K562 (cell line): Measurements from ENCODE around the gene ARHGAP8. TPM values are rescaled to one million over a fixed set of nuclear protein-coding genes. Genes with fewer than 3 reads are reported as not detected.

Experiments used
- ATAC-seq: fragments of 200-7000 bp; cut with Tn5 transposase; 3 replicates; pipeline ENCODE4 v1.9.1; 2020; ENCODE audit warnings: moderate library complexity
- BruUV-seq: library from RNA; stranded (reverse); fragments of 400-500 nt; replicated peaks from 2 replicates; lab custom pipeline; 2021; lab: Mats Ljungman, UMichigan
- CTCF ChIA-PET: fragments of 300-600 bp; formaldehyde crosslinking; extraction: SDS; loops from one replicate; lab custom pipeline; 2021; ENCODE audit warnings: low intra/inter-chr PET ratio; lab: Yijun Ruan, JAX
- POLR2A ChIA-PET: fragments of 300-600, 350-650 bp; sonication (Branson Sonifier 250); formaldehyde crosslinking; extraction: SDS; loops from one replicate; lab custom pipeline; 2021; ENCODE audit warnings: antibody characterized with exemption, inconsistent platforms; lab: Yijun Ruan, JAX
- DNase-seq, 4 experiments: peaks; one replicate each; pipeline versions ENCODE4 v3.0.0 to v3.0.0-alpha.2; 2011 to 2018; ENCODE audit warnings: low spot score in 3 of 4, mixed read lengths in 3 of 4; ENCODE audit errors: extremely low read depth in 1 of 4
- FAIRE-seq: peaks from 2 replicates; lab custom pipeline; 2011; peaks lifted over from hg19 to GRCh38; lab: Jason Lieb, UNC
- H2AFZ ChIP-seq: 2 replicates; pipeline ENCODE4 v1.6.0; 2011; ENCODE audit warnings: low read depth, low read length, control low read depth, inconsistent platforms
- H3K27ac ChIP-seq: fragments of 200-600 bp; 3 replicates; pipeline ENCODE4 v1.8.0; 2011; ENCODE audit warnings: low read depth, mild to moderate bottlenecking, control low read depth, inconsistent platforms, low read length, moderate library complexity, mixed read lengths; ENCODE audit errors: extremely low read depth
- H3K27me3 ChIP-seq, 2 experiments: fragments of 300-600 bp in 1 of 2; 2 replicates in 1 of 2; 3 replicates in 1 of 2; pipeline versions ENCODE4 v1.6.0 to v1.8.0; 2011; ENCODE audit warnings: inconsistent platforms in 2 of 2, low read length in 2 of 2, mild to moderate bottlenecking in 1 of 2, mixed read lengths in 1 of 2, moderate library complexity in 1 of 2; ENCODE audit not compliant: control insufficient read depth in 2 of 2, insufficient read depth in 2 of 2
- H3K36me3 ChIP-seq: fragments of 300-600 bp; 3 replicates; pipeline ENCODE4 v1.8.0; 2011; ENCODE audit warnings: mild to moderate bottlenecking, low read length, inconsistent platforms; ENCODE audit not compliant: control insufficient read depth, insufficient read depth
- H3K4me1 ChIP-seq, 2 experiments: fragments of 200-600 bp in 1 of 2; replicated peaks in 1 of 2; 2 replicates in 1 of 2; 3 replicates in 1 of 2; pipeline versions ENCODE4 v1.5.1 to v1.8.0; 2011; ENCODE audit warnings: inconsistent platforms in 2 of 2, low read length in 2 of 2, mild to moderate bottlenecking in 1 of 2, mixed read lengths in 1 of 2, moderate library complexity in 1 of 2; ENCODE audit not compliant: control insufficient read depth in 2 of 2, insufficient read depth in 2 of 2
- H3K4me2 ChIP-seq: 2 replicates; pipeline ENCODE4 v1.6.1; 2011; ENCODE audit warnings: low read length, control low read depth, inconsistent platforms, mixed read lengths; ENCODE audit not compliant: insufficient read depth
- H3K4me3 ChIP-seq: fragments of 200-600 bp; sonication (generic), shearing (Covaris generic); 2 replicates; pipeline ENCODE4 v1.5.1; 2016; ENCODE audit warnings: control low read depth, inconsistent platforms
- H3K79me2 ChIP-seq: fragments of 200-600 bp; 3 replicates; pipeline ENCODE4 v1.8.0; 2011; ENCODE audit warnings: low read length, inconsistent platforms; ENCODE audit not compliant: control insufficient read depth, insufficient read depth
- H3K9ac ChIP-seq, 2 experiments: 2 replicates each; pipeline versions ENCODE4 v1.6.0 to v1.6.1; 2011; ENCODE audit warnings: low read depth in 2 of 2, low read length in 2 of 2, control low read depth in 1 of 2, inconsistent platforms in 1 of 2, mild to moderate bottlenecking in 1 of 2, mixed read lengths in 1 of 2; ENCODE audit not compliant: insufficient read depth in 1 of 2
- H3K9me1 ChIP-seq: one replicate; pipeline ENCODE4 v1.6.0; 2011; ENCODE audit warnings: inconsistent platforms, mild to moderate bottlenecking, low read length, moderate library complexity; ENCODE audit not compliant: control insufficient read depth, insufficient read depth
- H3K9me3 ChIP-seq: replicated peaks from 2 replicates; pipeline ENCODE4 v1.5.1; 2011; ENCODE audit warnings: low read depth, low read length, inconsistent platforms; ENCODE audit not compliant: control insufficient read depth, insufficient read depth
- H4K20me1 ChIP-seq: replicated peaks from 2 replicates; pipeline ENCODE4 v1.6.1; 2011; ENCODE audit warnings: low read length, inconsistent platforms, mixed read lengths; ENCODE audit not compliant: control insufficient read depth, insufficient read depth
- CCNT2 ChIP-seq: IDR thresholded peaks from 2 replicates; pipeline ENCODE4 v1.6.1; 2011; ENCODE audit warnings: borderline replicate concordance, low read depth, mild to moderate bottlenecking, moderate library complexity, mixed read lengths, low read length; ENCODE audit not compliant: insufficient read length; ENCODE audit errors: extremely low read depth
- CTBP1 ChIP-seq: fragments of 450-650 bp; IDR thresholded peaks from 2 replicates; pipeline ENCODE4 v1.6.1; 2016; ENCODE audit warnings: borderline replicate concordance
- GATAD2B ChIP-seq: fragments of 450-650 bp; IDR thresholded peaks from 2 replicates; pipeline ENCODE4 v1.6.1; 2017; ENCODE audit warnings: mild to moderate bottlenecking, borderline replicate concordance
- HEY1 ChIP-seq: fragments of 250-450 bp; sonication (Bioruptor Pico); IDR thresholded peaks from 2 replicates; pipeline ENCODE4 v1.5.0; 2020; ENCODE audit warnings: mild to moderate bottlenecking, moderate library complexity, borderline replicate concordance
- JUNB ChIP-seq: fragments of 450-650 bp; formaldehyde crosslinking; conservative IDR thresholded peaks from 2 replicates; pipeline ENCODE4 v1.4.0; 2020; ENCODE audit warnings: mild to moderate bottlenecking
- KAT8 ChIP-seq: fragments of 450-650 bp; IDR thresholded peaks from 2 replicates; pipeline ENCODE4 v1.6.1; 2016; ENCODE audit warnings: low read depth, mild to moderate bottlenecking
- RBM25 ChIP-seq: fragments of 200-400 bp; formaldehyde crosslinking; IDR thresholded peaks from 2 replicates; pipeline ENCODE4 v1.6.1; 2018; ENCODE audit warnings: low read length, low read depth, moderate library complexity; ENCODE audit not compliant: severe bottlenecking
- SMARCA4 ChIP-seq: fragments of 450-650 bp; IDR thresholded peaks from 2 replicates; pipeline ENCODE4 v1.6.1; 2016
- ZBED1 ChIP-seq: IDR thresholded peaks from 2 replicates; pipeline ENCODE4 v1.6.1; 2014
- WGBS: fragments of 100-300 bp; shearing (Covaris generic); methylation state at CpG from one replicate; pipeline ENCODE4 v1.1.6; 2016; ENCODE audit warnings: low coverage, mixed read lengths; ENCODE audit not compliant: insufficient coverage; ENCODE audit errors: missing lambda C conversion rate; 5-methylcytosine and 5-hydroxymethylcytosine counted together
- in situ Hi-C: fragments of 300-500 bp; cut with MboI; formaldehyde crosslinking; loops from 4 replicates; pipeline ENCODE4 v1.15.0; 2018; ENCODE audit warnings: inconsistent platforms, mixed read lengths
- intact Hi-C: fragments of 100-400 bp; cut with micrococcal nuclease; formaldehyde crosslinking; loops from 2 replicates; pipeline ENCODE4 v1.14.2; 2022
- polyA plus RNA-seq, 8 experiments: library from polyadenylated mRNA; depleted of rRNA in 4 of 8; stranded (reverse) in 5 of 8; unstranded in 3 of 8; fragments of >200 nt; fragmentation: Nextera tagmentation in 2 of 8; fragmentation: Illumina TruSeq in 1 of 8; extraction: Ambion mirVana in 2 of 8; extraction: Trizol in 1 of 8; gene quantifications; 2 replicates each; pipeline versions ENCODE4 v1.2.1 to v1.2.3, GENCODE V29; 2011 to 2014; ENCODE audit warnings: inconsistent platforms in 1 of 8, missing spikeins in 1 of 8
- total RNA-seq, 7 experiments: library from RNA; depleted of rRNA in 6 of 7; stranded (reverse); fragments of >200 nt in 6 of 7; fragmentation: Illumina TruSeq in 2 of 7; extraction: Trizol in 2 of 7; gene quantifications; 2 replicates each; pipeline versions ENCODE4 v1.2.1 to v1.2.3, GENCODE V29; 2011 to 2021; ENCODE audit warnings: low replicate concordance in 1 of 7

The ARHGAP8 gene
- total and polyA plus RNA-seq, 9 of the 15 experiments (the other 6 are each of a cell fraction or from before 2014, with no cell fraction given) = 0.15 to 2.2 (median 0.62) TPM

DNA sequence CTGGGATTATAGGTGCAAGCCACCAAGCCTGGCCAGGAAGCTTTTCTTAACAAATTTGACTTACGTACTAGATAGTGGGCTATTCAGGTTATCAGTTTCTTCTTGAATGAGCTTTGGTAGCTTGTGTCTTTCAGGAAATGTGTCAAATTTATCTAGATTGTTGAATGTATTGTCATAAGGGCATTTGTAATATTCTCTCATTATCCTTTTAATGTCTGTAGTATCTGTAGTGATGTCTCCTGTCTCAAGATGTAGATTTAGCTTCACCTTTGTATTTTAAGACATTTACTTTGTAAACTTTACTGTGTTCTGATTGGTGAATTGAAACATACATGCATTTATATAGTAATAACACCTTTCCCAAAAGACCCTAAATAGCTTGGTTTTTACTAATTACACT, 20.7 kb downstream of the ARHGAP8 start:
- H3K36me3 ChIP-seq = no peaks in the 10 kb centered on the region
- H3K27me3 ChIP-seq = peaks cover 0 to 7% of the 10 kb centered on the region in 2 experiments; a peak in 2 of 5 replicates
- intact Hi-C loops = no loop called here
- H3K27ac ChIP-seq = no peak overlapping the region
- H3K4me1 ChIP-seq = no peaks in the 10 kb centered on the region
- FAIRE-seq = no peak
- H4K20me1 ChIP-seq = no peaks in the 10 kb centered on the region
- no peaks in the 10 kb centered on the region for H3K9me1 ChIP-seq
- no peak overlapping the region for H3K4me3 ChIP-seq
- H3K9ac ChIP-seq = no peak overlapping the region
- BruUV-seq = no TSS peak
- DNase-seq = no peak
- no peaks in the 10 kb centered on the region for H3K9me3 ChIP-seq
- no peak for ATAC-seq
- in situ Hi-C loops = no loop called here
- no peak for TF ChIP-seq ZBED1
- ChIA-PET POLR2A (interaction anchor here (0.6 to 1.1 kb wide), 2 partner anchors 17 to 84 kb away, joined by 3 read pairs; no protein-coding TSS in a partner anchor), CTCF (no interaction called here)
- 12% methylated on average over 1 of the region's 1 CpG for WGBS
- H2AFZ ChIP-seq = no peak overlapping the region
- H3K4me2 ChIP-seq = no peak overlapping the region
- no peaks in the 10 kb centered on the region for H3K79me2 ChIP-seq

DNA sequence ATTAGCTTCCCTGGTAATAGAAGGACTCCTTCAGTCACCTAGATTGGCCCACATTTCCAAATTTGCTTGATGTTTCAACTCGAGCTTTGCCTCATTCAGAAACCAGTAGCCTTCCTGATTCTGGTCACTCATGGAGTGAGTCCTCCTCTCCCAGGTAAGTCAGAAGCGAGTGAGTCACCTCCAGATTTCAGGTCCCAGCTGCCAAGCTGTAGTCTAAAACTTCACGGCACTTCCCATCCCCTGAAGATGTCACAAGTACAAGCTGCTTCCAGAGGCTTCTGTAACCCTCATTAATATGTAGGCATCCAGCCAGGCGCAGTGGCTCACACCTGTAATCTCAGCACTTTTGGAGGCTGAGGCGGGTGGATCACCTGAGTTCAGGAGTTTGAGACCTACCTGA, 23.5 kb downstream of the ARHGAP8 start:
- no peaks in the 10 kb centered on the region for H3K79me2 ChIP-seq
- no peak overlapping the region for H3K4me2 ChIP-seq
- no peaks in the 10 kb centered on the region for H3K9me1 ChIP-seq
- H2AFZ ChIP-seq = no peak overlapping the region
- no peaks in the 10 kb centered on the region for H3K36me3 ChIP-seq
- no peak overlapping the region for H3K27ac ChIP-seq
- no peak for TF ChIP-seq HEY1 (CRISPR knock-in tag)
- TF ChIP-seq JUNB (CRISPR knock-in tag) = no peak
- no peak for TF ChIP-seq KAT8
- no peak for TF ChIP-seq RBM25
- TF ChIP-seq GATAD2B = no peak
- no peak for TF ChIP-seq CTBP1
- no peak for TF ChIP-seq SMARCA4
- TF ChIP-seq CCNT2 = no peak
- CTCF ChIA-PET = no interaction called here
- intact Hi-C loops = no loop called here
- 17% methylated on average over 5 of the region's 5 CpGs for WGBS
- H4K20me1 ChIP-seq = no peaks in the 10 kb centered on the region
- no peaks in the 10 kb centered on the region for H3K4me1 ChIP-seq
- BruUV-seq = no TSS peak
- H3K9ac ChIP-seq = no peak overlapping the region
- H3K4me3 ChIP-seq = no peak overlapping the region
- in situ Hi-C loops = no loop called here
- peaks cover 0 to 7% of the 10 kb centered on the region in 2 experiments; a peak in 2 of 5 replicates for H3K27me3 ChIP-seq
- ATAC-seq = no peak
- no peaks in the 10 kb centered on the region for H3K9me3 ChIP-seq
- no peak for DNase-seq
- FAIRE-seq = no peak
- POLR2A ChIA-PET = no interaction called here
